HG03064 (cell line): ENCODE results near the gene TBC1D23.
A peak's percentile ranks its signal among the peaks of the same experiment; 100 is the strongest.
"Not testable (repeated sequence)": the region's sequence is repeated elsewhere in the genome, so short reads cannot be mapped to it uniquely, and the experiment has no call there.

Source experiments
- ATAC-seq: cut with Tn5 transposase; IDR thresholded peaks from one replicate; pipeline ENCODE4 v1.9.1; 2021; ENCODE audit warnings: low read depth; ENCODE audit not compliant: unreplicated experiment

The TBC1D23 gene

DNA sequence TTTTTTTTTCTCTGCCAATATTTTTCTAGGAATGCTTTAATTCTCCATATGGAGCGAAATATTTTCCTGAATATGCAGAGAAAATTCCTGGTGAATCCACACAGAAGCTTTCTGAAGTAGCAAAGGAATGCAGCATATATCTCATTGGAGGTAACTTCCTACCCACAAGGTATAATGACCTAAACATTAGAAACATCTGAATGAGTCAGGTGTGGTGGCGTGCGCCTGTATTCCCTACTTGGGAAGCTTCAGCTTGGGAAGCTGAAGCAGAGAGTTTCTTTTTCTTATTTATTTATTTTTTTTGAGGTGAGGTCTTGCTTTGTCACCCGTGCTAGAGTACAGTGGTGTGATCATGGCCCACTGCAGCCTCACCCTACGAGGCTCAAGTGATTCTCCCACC, 79.0 kb downstream of the TBC1D23 start:
- ATAC-seq = no peak

DNA sequence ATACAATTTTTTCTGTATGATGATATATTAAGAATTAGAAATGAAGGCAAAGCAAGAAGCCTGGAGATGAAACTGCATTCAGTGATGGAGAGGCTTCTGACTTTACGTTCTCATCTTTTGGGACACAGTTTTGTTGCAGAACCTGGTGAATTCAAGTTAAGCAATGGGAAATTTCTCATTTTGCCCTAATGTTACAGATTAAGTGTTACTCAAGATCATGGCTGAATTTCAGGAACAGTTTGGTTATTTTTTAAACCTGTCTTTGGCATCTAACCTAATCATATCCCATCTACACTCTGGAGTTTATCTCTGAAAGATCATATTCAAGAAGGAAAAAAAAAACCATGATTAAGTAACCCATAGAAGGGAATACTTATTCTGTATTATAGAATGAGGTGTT, 79.7 kb downstream of the TBC1D23 start:
- no peak for ATAC-seq

- no peak for ATAC-seq
Measured at GRCh38 chr3:100348727-100349126, 87.9 kb downstream of the TBC1D23 start.

- not testable (repeated sequence) for ATAC-seq
Measured at GRCh38 chr3:100351770-100352169, 91.0 kb downstream of the TBC1D23 start.

DNA sequence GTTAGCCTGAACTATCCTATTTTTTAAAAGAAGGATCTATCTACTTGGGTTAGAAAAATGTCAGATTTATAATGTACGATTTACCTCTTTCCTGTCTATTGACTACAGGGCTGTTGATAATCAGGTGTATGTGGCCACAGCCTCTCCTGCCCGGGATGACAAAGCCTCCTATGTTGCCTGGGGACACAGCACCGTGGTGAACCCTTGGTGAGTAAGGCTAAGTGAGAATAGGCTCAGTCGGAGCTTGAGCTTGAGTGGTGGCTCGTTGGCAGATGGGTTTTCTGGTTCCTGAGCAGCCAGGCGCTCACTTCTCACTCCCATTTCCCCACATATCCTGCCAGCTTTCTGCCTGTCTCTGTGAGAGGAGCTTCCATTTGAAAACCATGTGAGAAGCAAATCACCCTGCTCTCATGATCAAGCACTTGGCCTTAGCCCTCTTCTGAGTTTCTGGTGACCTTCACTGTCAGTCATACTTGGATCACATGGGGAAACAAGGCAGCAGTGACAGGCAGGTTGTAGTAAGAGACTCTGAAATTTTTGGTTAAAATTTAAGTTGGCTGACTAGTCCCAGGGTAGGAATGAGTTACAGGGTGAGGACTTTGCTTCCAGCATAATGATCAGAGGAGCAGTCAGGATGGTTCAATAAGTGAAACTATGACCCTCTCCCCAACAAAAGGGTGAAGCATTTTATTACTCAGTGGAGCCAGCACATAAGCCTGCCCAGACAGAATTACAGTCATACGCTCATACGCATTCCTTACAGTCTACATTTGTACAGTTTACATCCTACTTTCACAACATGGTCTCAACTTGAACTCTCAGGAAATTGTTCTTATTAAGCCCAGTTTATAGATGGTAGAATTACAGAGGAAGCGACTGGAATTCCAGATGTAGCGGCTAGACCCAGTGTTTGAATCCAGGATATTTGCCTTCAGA, 91.8 kb downstream of the TBC1D23 start:
- no peak for ATAC-seq

- ATAC-seq = peak; percentile 62
Measured at GRCh38 chr3:100354850-100355249, 94.1 kb downstream of the TBC1D23 start.

- ATAC-seq = no peak
Measured at GRCh38 chr3:100358413-100358812, 97.6 kb downstream of the TBC1D23 start.

DNA sequence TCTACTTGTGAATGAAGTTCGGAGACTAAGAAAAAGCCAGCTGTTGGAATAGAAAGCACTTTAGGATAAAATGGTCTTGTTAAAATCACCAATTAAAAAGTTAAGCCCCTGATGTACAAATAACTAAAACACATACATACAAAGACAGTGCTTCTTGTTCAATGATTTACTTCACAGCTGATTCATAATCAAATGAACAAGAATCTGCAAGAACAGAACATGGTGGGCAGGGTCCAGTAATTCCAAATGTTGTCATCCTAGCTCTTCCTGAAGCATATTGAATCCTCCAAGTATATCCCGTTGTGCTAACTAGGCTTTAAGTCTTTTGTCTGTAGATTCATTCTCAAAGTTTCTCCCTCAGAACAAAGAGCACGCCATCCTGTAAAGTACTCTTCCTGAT, 98.2 kb downstream of the TBC1D23 start:
- no peak for ATAC-seq

DNA sequence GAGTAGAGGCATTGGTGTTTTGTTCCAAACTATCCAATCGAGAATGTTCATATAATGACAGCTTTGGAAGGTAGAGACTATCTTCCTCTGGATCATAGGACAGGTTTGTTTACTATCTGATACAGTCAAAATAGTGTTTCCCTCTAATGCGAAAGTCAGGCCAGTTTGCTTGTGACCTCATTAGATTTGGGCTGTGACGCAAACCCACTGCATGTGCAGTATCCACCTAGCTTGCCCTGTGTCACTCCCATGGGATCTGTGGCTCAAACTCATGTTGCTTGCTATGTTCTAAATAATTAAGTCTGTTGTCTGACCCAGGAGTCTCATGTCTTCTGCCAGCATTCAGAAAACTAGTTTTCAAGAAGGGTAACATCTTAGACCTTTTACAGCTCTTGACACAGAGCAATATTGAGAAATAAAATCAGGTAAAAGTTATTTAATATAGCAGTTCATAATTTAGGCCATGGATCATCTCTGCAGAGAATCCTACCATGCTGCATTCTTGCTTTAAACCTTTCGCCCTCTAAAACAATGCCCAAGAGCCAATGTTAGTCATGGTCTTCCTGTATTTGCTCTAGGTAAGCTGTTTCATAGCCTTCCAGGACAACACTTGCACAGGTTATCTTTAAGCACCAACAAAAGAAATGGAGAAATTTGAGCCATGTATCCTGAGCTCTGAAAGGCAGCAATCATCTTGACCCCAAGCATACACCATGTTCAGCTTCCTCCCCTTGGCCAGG, 100.1 kb downstream of the TBC1D23 start:
- ATAC-seq = no peak

GRCh38 chr3:100361897-100362296, 101.1 kb downstream of the TBC1D23 start:
- no peak for ATAC-seq

- no peak for ATAC-seq
Measured at GRCh38 chr3:100364421-100364820, 103.6 kb downstream of the TBC1D23 start.

DNA sequence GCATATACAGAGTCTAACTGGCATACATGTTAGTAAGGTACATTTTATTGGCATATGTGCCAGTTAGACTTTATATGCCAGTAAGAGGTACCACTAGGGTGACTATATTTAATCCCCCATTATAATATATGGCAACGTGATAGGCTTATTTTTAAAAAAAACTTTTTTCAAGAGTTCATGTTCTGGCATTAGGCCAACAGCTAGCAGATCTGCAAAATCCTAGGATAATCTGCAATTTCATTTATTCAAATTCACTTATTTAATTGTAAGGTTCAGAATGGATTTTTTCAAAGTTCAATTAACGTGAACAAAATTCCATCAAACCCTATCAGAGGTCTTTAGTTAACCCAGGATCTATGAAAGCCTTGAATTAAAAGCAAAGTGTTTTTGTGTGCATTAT, 105.6 kb downstream of the TBC1D23 start:
- no peak for ATAC-seq

DNA sequence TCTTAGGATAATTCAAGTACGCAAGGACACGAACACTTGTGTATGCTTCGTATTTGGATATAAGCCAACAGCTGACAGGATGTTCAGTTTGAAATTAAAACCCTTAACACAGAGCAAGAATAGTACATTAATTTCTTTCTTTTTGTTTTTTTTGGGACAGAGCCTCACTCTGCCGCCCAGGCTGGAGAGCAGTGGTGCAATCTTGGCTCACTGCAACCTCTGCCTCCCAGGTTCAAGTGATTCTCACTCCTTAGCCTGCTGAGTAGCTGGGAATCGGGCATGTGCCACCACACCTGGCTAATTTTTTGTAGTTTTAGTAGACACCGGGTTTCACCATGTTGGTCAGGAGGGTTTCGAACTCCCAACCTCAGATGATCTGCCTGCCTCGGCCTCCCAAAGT, 107.6 kb downstream of the TBC1D23 start:
- no peak for ATAC-seq

- ATAC-seq = no peak
Measured at GRCh38 chr3:100370756-100371155, 110.0 kb downstream of the TBC1D23 start.

DNA sequence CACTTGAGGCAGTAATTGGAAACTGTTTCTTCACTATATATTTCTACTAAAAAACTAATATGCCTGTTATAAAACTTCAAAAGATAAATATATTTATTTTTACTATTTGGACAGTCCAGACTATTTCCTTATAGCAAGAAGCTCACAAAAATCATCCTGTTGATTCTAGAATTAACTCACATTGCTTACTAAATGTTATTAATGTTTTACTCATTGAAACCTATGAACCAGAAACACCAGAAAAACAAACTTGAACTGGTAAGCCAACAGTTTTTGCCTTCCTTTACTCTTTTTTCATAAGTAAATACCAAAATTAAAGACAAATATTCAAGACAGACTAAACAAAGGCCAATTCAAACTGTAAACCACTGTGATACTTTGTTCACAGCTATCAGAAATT, 113.7 kb downstream of the TBC1D23 start:
- ATAC-seq = no peak
